Limb (tissue), 2 donors: ENCODE results near the gene OR10P1.
A peak's percentile ranks its signal among the peaks of the same experiment; 100 is the strongest.

Experiments used
- DNase-seq, 2 donors: peaks; one replicate each; pipeline ENCODE4 v3.0.0-alpha.2; 2016; ENCODE audit errors: extremely low spot score in 2 of 2

OR10P1 gene

DNA sequence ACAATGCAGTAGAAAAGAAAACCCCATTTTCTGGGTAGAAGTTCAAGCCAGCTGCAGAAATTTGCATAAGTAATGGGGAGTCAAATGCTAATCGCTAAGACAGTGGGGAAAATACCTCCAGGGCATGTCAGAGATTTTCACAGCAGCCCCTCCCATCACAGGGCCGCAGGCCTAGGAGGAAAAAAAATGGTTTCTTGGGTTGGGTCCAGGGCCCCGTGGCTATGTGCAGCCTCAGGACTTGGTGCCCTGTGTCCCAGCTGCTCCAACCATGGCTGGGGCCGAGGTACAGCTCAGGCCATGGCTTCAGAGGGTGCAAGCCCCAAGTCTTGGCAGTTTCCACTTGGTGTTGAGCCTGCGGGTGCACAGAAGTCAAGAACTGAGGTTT lies 14.6 kb downstream of the OR10P1 start:
- no peak for DNase-seq

DNA sequence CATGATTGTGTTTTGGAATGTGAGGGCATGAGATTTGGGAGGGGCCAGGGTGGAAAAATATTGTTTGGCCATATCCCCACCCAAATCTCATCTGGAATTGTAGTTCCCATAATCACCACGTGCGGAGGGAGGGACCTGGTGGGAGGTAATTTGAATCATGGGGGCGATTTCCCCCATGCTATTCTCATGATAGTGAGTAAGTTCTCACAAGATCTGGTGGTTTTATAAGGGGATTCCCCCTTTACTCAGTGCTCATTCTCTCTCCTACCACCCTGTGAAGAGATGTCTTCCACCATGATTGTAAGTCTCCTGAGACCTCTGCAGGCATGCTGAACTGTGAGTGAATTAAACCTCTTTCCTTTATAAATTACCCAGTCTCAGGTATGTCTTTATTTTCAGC lies 15.7 kb downstream of the OR10P1 start:
- DNase-seq = no peak

DNA sequence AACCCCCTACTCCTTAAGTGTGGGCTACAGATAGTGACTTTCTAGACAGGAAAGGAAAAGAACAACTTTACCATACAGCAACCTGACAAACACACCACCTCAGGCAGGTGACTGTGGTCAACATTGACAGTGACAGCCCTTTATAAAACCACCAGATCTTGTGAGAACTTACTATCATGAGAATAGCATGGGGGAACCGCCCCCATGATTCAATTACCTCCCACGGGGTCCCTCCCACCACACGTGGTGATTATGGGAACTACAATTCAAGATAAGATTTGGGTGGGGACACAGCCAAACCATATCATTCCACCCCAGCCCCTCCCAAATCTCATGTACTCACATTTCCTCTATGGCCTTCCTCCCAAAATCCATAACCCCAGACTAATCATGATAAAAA lies 16.3 kb downstream of the OR10P1 start:
- DNase-seq = no peak

DNA sequence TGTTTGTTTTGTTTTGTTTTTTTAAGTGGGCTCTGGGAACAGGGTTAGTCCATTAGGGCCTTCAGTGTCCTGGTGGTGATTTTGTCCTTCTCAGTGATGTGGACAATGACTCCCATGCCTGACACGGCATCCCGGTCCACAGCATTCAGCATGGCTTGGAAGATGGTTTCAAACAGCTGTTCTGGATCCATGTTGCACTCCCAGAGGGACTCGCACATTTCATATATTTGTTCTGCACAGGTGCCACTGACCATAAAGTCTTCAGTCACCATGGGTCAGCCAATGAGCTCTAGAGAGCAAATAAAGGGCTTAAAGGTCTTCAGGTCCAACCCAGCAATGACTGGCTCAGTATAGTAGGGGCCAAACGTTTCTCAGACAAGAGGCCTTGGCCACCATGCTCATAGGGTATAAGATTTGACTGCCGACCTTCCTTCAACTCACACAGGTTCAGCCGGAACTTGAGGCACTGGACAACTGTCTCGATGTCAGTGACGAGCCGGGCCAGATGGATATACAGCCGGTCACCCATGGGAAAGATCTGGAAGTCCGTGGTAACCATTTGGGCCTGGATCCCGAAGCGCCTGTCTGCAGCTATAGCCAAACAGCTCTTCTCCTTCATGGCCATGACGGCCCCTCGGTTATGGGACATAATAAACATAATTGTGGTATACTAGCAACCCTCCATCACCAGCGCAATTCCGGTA lies 18.0 kb downstream of the OR10P1 start:
- no peak for DNase-seq

DNA sequence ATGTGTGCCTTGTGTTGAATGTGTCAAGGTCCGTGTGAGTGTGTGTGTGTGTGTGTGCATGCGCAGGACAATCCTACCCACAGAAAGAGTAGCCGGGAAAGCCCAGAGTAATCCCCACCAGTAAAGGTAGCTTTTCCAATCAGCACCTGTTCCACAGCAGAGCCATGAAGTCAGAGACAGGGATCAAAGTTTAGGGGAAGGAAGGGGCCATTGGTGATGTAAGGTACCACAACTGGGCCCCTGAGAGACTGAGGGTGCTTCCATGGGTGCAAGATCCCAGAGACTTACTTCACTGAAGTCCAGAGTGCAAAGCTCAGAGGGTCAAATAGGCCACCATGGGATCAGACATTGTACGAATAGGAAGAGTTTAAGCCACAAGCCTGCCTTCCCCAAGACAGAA lies 20.5 kb downstream of the OR10P1 start:
- DNase-seq = no peak

DNA sequence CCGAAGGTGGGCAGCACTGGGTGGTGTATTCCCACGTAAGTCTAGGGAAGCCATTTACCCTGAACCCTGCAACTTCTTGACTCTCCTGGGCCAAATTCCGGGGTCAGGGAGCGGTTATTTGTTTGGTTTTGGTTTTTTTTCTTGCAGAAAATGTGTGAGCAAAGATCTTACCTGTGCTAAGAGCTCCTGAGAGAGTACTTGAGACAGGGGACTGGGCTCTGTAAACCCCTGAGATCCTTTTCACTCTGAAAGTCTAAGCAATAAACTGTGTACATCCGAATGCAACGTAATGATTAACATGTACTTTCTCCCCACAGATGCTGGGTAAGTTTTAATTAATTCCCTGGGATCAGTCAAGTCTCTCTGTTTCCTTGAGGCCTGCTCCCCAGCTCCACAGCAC lies 21.5 kb downstream of the OR10P1 start:
- no peak for DNase-seq

DNA sequence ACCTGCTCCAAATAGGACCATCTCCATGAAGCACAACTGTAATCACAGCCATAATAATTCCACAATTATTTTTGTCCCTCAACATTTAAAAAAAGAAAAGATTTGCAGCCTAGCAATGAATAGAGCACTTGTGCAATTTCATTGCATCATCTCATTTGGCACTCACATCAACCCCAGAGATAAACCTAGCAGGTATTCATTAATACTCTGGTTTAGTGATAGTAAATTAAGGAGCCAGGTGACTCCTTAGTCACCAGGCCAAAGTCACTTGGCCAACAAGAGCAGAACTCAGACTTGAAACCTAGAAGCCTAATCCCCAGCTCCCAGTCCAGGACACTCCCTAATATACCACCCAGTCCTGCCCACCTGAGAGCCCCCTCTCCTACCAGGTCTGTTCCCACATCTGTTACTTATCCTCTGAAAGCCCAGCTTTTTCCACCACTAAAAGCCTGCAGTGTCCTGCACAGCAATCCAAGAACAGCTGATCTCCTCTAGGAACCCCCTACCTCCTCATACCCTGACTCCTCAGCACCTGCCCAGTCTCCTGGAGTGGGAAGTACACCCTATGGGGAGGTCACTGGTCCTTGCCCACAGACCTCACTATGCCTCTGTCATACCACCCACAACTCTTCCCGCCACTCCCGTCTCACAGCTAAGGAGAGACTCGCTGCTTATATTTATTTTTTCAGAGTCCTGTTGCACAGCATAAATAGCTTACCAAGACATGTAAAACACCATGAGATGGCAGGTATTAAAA lies 22.1 kb downstream of the OR10P1 start:
- DNase-seq = no peak

DNA sequence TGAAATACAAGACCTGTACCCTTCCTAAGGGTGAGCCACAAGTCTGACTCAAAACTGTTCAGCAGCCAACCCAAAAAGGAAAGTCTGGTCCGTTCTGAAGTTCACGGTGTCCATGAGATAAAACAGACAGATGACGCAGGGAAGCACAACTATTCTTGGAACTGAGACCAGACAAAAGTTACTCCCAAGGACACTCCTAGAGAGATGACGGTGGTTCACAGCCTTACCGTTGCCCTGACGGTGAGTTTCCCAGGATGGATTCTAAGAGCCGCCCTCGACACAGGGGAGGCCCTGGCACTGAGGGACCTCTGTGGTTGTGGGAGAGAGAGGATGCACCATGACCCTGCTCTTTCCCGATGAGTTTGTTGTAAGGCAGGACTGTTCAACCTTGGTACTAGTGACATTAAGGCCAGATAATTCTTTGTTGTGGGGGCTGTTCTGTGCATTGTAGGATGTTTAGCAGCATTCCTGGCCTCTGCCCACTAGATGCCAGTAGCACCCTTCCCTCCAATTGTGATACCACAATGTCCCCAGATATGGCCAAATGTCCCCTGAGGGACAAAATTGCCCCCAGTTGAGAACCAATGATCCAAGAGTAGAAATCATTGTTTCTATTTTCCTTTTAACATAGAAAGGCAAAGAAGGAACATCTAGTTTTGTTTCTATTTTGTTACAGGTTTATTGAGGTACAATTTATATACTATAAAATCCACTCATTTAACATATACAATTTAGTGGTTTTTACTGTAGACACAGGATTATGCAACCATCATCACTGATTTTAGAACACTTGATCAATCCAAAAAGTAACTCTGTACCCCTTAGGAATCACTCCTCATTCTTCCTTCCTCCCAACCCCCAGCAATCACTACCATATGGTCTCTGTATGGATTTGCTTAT lies 23.0 kb downstream of the OR10P1 start:
- DNase-seq = no peak

DNA sequence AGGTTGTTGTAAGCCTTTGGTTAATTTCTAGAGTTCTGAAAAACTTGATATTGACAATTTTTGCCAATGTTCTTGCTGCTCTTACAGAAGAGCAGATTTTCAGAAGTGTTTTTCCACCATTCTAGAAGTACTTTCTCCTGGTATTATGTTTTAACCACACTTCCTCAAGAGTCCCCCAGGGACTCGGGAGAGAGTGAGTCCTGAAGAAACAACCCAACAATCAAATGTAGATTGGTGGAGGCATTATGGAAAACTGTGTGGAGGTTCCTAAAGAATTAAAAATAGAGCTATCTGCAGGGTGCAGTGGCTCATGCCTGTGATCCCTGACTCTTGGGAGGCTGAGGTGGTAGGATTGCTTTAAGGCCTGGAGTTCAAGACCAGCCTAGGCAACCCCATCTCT lies 26.7 kb downstream of the OR10P1 start:
- no peak for DNase-seq

DNA sequence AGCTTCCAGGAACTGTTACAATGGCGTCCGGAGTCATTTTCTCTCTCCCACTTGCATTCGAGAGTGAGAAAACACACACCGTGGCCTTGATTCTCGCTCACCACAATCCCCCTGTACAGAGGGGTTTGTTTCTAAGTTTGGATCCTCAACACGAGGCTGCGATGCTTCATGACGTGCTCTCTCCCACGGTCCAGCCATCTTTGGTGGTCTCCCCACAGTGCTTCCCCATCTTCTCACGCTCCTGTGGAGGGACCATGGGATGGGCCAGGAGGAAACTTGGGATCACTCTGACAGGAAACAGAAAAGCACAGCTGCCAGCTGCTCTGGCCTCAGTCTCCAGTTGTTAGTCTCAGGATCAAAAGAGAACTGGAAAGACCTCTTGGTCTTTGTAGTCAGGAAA lies 28.1 kb downstream of the OR10P1 start:
- no peak for DNase-seq

DNA sequence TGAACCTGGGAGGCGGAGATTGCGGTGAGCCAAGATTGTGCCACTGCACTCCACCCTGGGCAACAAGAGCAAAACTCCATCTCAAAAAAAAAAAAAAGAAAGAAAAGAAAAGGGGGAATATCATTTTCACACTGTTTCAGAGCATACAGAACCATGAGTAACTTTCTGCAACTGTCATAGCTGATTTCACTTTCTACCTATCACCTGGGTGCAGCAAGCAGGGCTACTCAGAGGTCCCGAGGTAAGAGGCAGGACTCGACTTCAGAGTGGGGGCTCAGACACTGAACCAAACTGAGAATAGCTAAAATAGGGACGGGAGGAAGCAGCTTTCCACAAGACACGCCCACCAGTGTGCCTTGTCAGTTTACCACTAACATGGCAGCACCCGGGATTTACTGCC lies 29.8 kb downstream of the OR10P1 start:
- DNase-seq = no peak

DNA sequence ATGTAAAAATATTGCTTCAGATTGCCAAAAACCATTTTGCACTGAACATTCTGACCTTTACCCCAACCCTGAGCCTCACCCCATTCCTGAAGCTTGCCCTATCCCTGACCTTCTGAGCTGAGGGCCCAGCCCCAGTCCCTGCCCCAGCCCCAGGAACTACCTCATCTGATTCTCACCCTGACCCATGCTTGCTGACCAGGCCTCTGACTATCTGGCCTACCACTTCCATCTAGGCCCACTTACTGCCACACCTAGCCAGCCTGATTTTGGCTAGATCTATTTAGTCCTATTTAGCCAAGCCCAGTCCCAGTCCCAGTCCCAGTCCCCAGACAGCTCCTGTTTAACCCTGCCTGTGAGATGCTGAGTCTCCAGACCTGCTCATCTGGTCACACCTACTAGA lies 33.6 kb downstream of the OR10P1 start:
- DNase-seq = no peak

DNA sequence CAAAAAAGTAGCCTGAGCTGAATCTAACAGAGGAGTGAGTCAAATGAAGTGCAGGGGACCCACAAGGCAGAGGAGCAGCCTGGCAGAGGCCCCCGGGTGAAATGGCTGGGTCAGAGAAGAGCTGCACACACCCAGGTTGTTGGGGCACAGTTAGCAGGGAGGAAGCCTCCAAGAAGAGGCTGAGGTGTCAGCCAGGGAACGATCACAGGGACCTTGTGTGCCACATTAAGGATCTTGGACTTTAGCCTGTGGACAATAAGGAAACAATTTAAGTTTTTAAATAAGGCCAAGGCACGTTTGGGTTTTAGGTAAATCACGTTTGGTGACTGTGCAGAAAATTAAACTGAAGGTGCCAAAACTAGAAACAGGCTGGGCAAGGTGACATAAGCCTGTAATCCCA lies 35.1 kb downstream of the OR10P1 start:
- DNase-seq = no peak

DNA sequence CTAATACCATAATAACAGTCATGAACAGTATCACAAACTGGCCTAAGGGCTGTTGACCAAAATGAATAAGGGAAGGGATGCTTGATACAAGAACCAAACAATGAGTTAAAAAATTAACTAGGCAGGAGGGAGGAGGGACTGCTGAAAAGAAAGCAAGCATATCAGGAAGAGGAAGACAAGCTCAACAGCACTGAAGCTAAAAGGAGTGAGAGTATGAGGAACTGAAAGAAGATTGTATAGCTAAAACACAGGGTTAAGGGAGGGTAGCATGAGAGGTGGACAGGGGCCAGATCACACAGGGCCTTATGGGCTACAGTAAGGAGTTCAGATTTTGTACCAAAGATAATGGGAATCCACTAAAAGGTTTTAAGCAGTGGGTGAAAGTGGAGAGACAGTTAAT lies 36.9 kb downstream of the OR10P1 start:
- no peak for DNase-seq

DNA sequence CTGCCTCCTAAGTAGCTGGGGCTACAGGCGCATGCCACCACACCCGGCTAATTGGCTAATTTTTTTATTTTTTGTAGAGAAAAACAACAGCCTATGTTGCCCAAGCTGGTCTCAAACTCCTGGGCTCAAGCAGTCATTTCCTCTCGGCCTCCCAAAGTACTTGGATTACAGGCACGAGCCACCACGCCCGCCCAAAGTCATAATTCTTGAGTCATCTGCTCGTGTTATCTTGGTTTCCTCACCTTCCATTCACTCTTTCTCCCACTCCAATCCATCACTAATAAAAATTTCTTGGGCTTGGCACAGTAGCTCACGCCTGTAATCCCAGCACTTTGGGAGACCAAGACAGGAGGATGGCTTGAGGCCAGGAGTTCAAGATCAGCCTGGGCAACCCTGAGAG lies 39.0 kb downstream of the OR10P1 start:
- DNase-seq = no peak

DNA sequence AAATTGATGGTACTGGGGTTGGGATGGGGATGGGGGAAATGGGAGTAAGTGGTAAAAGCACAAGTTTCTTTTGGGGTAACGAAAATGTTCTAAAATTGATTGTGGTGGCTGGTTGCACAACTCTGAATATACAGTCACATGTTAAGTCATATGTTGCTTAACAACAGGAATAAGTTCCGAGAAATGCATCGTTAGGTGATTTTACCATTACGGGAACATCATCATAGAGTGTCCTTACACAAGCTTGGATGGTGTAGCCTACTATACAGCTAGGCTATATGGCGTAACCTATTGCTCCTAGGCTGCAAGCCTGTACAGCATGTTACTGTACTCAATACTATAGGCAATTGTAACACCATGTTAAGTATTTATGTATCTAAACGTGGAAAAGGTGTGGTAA lies 40.0 kb downstream of the OR10P1 start:
- no peak for DNase-seq

DNA sequence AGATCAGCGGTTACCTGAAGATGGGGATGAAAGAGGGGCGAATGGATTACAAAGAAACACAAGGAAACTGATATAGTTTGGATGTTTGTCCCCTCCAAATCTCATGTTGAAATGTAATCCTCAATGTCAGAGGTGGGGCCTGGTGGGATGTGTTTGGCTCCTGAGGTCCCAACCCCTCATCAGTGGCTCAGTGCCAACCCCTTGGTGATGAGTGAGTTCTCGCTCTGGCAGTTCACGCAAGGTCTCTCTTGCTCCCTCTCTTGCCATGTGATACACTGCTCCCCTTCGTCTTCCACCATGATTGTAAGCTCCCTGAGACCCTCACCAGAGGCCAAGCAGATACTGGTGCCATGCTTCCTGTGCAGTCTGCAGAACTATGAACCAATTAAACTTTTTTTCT lies 43.0 kb downstream of the OR10P1 start:
- DNase-seq = no peak

DNA sequence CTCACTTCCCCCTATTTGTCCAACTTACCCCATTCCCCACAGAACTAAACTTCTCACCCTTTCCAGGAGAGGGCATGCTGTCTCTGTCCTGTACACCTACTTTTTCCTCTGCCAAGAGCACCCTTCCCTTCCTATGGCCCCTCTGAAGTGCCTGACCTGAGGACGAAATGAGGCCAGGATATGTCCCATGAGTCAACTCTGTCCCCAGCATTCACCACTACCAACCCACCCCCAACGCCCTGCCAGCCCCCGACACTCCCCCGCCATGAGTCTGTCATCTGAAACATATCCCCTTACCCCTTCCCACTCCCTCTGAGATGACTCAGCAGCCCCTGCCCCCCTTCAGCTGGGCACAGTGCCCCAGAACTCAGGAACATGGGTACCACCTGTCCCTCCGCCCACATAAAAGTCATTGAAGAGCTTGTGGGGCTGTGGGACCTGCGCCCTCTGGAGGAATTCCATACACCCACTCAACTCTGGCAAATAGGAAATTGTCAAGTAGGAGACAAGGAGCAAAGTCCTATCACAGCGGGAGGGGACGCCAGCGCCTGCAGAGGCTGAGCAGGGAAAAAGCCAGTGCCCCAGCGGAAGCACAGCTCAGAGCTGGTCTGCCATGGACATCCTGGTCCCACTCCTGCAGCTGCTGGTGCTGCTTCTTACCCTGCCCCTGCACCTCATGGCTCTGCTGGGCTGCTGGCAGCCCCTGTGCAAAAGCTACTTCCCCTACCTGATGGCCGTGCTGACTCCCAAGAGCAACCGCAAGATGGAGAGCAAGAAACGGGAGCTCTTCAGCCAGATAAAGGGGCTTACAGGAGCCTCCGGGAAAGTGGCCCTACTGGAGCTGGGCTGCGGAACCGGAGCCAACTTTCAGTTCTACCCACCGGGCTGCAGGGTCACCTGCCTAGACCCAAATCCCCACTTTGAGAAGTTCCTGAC lies 44.7 kb downstream of the OR10P1 start:
- peak in 1 of 2 donors; percentile 28 for DNase-seq

DNA sequence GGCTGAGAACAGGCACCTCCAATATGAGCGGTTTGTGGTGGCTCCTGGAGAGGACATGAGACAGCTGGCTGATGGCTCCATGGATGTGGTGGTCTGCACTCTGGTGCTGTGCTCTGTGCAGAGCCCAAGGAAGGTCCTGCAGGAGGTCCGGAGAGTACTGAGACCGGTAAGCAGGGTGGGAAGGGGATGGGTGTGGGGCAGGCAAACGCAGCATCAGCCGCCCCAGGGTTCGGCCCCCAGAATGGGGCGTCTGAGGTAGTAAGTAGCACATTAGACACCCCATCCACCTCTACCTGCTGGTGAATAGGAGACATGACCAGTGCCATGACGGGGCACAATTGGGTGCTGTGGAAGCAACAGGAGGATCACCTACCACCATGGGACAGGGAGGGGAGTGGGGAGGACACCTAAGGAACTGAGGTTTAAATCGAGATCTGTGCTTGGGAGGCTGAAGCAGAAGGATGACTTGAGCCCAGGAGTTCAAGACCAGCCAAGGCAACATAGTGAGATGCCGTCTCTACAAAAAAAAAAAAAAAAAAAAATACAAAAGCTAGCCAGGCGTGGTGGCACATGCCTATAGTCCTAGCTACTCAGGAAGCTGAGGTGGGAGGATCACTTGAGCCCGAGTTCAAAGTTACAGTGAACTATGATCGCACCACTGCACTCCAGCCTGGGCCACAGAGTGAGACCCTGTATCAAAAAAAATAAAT lies 45.5 kb downstream of the OR10P1 start:
- no peak for DNase-seq

DNA sequence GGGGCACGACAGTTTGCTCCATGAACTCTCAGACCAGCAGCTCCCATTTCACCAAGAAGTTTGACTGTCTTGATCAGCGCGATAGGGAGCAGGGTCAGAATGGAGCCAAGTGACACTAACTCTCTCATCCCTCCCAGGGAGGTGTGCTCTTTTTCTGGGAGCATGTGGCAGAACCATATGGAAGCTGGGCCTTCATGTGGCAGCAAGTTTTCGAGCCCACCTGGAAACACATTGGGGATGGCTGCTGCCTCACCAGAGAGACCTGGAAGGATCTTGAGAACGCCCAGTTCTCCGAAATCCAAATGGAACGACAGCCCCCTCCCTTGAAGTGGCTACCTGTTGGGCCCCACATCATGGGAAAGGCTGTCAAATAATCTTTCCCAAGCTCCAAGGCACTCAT lies 47.0 kb downstream of the OR10P1 start:
- DNase-seq = no peak
